AG09309 (cell line): ENCODE data around the gene MAPK8IP3.

Source experiments
- DNase-seq: peaks from one replicate; pipeline ENCODE4 v3.0.0-alpha.2; 2010; ENCODE audit warnings: low read depth
- H3K4me3 ChIP-seq: 2 replicates; pipeline ENCODE4 v1.5.1; 2011; ENCODE audit warnings: mild to moderate bottlenecking, low read depth, low read length, moderate library complexity; ENCODE audit not compliant: control insufficient read depth
- CTCF ChIP-seq: IDR thresholded peaks from 2 replicates; pipeline ENCODE4 v1.5.1; 2011; ENCODE audit warnings: mild to moderate bottlenecking, low read depth, low read length, inconsistent platforms; ENCODE audit not compliant: insufficient read depth, control insufficient read depth; ENCODE audit errors: missing control alignments

Gene MAPK8IP3

GRCh38 chr16:1677339-1677738 lies 28.7 kb upstream of the MAPK8IP3 start:
- no peak for DNase-seq
- TF ChIP-seq CTCF: no peak
- H3K4me3 ChIP-seq: no peak overlapping the region

- peak; percentile 71 for DNase-seq
- H3K4me3 ChIP-seq: peak within 1 kb of the TSS; percentile 80
- no peak for TF ChIP-seq CTCF
Measured at GRCh38 chr16:1677942-1678499, 28.0 kb upstream of the MAPK8IP3 start, which contains the start of gene JPT2. Gene JPT2 (plus strand): TSS chr16:1678279. CDS start chr16:1678313, 34 bp downstream.

GRCh38 chr16:1678500-1679098 lies 27.4 kb upstream of the MAPK8IP3 start:
- peak overlapping the region; percentile 80 for H3K4me3 ChIP-seq
- DNase-seq: no peak
- TF ChIP-seq CTCF: no peak

GRCh38 chr16:1680361-1680760 lies 25.6 kb upstream of the MAPK8IP3 start:
- TF ChIP-seq CTCF: no peak
- H3K4me3 ChIP-seq: no peak overlapping the region
- no peak for DNase-seq

DNA sequence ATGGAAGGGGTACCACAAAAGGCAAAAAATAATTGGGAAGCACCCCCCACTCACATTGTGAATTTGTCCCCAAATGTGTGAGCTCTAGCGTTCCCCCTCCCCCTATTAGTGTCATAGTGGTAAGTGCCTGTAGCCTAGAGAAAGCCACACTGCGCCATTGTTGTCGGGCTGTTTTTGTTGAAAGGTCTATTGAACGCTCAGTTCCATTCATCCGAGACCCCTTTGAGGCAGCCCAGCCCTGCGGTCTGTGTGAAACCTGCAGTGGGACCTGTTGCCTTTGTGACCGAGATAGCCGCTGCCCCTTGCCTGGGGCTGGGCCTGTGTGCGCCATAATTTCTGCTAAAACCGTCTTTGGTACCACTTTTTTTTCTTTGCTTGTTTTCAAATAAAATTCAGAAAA lies 25.0 kb upstream of the MAPK8IP3 start:
- no peak overlapping the region for H3K4me3 ChIP-seq
- no peak for DNase-seq
- no peak for TF ChIP-seq CTCF

DNA sequence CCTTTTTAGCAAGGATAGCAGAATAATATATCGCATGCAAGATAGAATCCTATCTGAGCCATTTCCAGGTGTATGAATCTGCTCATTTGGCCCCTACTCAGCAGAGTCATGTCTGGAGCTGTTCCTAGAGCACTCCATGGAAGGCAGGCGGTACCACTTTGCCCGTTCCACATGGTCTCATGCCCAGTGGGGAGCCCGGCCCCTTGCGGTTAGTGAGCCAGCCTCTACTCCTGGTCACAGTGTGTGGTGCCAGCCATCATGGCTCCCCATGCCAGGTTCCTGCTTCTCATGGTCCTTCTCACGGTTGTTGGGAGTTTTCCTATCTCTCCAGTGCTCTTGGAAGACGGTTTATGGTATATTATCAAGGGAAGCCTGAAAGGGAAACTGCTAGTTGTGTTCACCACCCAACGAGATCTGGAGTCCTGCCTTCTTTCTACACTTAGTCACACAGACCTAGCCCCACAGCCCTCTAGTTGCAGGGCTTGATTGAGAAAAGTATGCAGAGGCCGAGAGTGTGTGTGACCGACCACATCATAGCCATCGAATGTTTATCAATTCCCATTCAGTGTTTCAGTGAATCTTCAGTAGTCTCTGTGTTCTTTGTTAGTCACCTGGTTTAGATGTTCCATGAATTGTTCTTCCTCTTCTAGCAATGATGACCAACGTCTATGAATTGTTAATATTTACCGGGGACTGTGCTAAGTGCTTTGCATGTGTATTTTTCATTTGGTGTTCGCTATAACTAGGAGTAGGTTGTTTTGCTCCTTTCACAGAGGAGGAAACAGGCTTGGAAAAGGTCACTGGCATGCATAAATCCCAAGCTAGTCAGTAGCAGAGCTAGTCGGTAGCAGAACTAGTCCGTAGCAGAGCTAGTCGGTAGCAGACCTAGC lies 18.3 kb upstream of the MAPK8IP3 start:
- no peak overlapping the region for H3K4me3 ChIP-seq
- no peak for DNase-seq
- no peak for TF ChIP-seq CTCF
